Measurements from ENCODE around the gene DNAH8. TPM values are rescaled to one million over a fixed set of nuclear protein-coding genes. Genes with fewer than 3 reads are reported as not detected.

Gene DNAH8
- total RNA-seq, 1 experiment from 2014 or later, result not detected

- Histone ChIP-seq H3K4me1 (ENCODE audit: control insufficient read depth, insufficient read depth, low read length) (no peaks in the 10 kb centered on the region; the same call in 1 of the 2 replicates), H3K9me3 (ENCODE audit: control insufficient read depth, insufficient read depth, low read depth, low read length) (no peaks in the 10 kb centered on the region), H3K4me3 (ENCODE audit: low read depth in 2 of 2, low read length in 2 of 2) (no peak overlapping the region), H3K27ac (ENCODE audit: low read length) (no peak overlapping the region), H3K36me3 (ENCODE audit: control insufficient read depth, insufficient read depth, low read length) (no peaks in the 10 kb centered on the region), H3K27me3 (ENCODE audit: control insufficient read depth, insufficient read depth, low read length) (peaks cover 25% of the 10 kb centered on the region)
- TF ChIP-seq TCF7L2 (IDR thresholded peaks at IDR 0.05; ENCODE audit: low read depth, low read length), result no peak
- no peak for TF ChIP-seq POLR2AphosphoS5 (IDR thresholded peaks at IDR 0.05; ENCODE audit: low read depth, low read length)
- TF ChIP-seq REST (IDR thresholded peaks at IDR 0.05; ENCODE audit: insufficient read depth in 1 of 2, low read depth in 2 of 2, low read length in 1 of 2), result no peak
- no peak for TF ChIP-seq CTCF (IDR thresholded peaks at IDR 0.05)
- TF ChIP-seq SIN3A (IDR thresholded peaks at IDR 0.05; ENCODE audit: borderline replicate concordance, insufficient read depth, low read depth, low read length), result no peak
- in situ Hi-C loops (cut with HindIII; ENCODE audit: low pct_unique_long_range_greater_than_20kb, low sequenced_read_pairs), result no loop called here
- no TSS peak for BruUV-seq (replicated peaks)
- CTCF ChIA-PET, result no interaction called here
- POLR2A ChIA-PET, result no interaction called here
- intact Hi-C loops (cut with micrococcal nuclease; ENCODE audit: unreplicated experiment), result no loop called here
- ATAC-seq (no peak), DNase-seq (ENCODE audit: low read depth, low spot score) (no peak)
Observed at GRCh38 chr6:38985839-38986238, 270.7 kb downstream of the DNAH8 start.

- in situ Hi-C loops (cut with HindIII; ENCODE audit: low pct_unique_long_range_greater_than_20kb, low sequenced_read_pairs), result no loop called here
- no peaks in the 10 kb centered on the region for H3K9me3 ChIP-seq (ENCODE audit: control insufficient read depth, insufficient read depth, low read depth, low read length)
- no peak for DNase-seq (ENCODE audit: low read depth, low spot score)
- BruUV-seq (replicated peaks), result no TSS peak
- no peak overlapping the region for H3K27ac ChIP-seq (ENCODE audit: low read length)
- H3K4me3 ChIP-seq (ENCODE audit: low read depth in 2 of 2, low read length in 2 of 2), result no peak overlapping the region
- no peak for ATAC-seq
- no peaks in the 10 kb centered on the region; the same call in 1 of the 2 replicates for H3K4me1 ChIP-seq (ENCODE audit: control insufficient read depth, insufficient read depth, low read length)
- H3K36me3 ChIP-seq (ENCODE audit: control insufficient read depth, insufficient read depth, low read length), result no peaks in the 10 kb centered on the region
- CTCF ChIA-PET, result no interaction called here
- intact Hi-C loops (cut with micrococcal nuclease; ENCODE audit: unreplicated experiment), result no loop called here
- H3K27me3 ChIP-seq (ENCODE audit: control insufficient read depth, insufficient read depth, low read length), result peaks cover 19% of the 10 kb centered on the region; the same call in 1 of the 2 replicates
- no peak for TF ChIP-seq CTCF (IDR thresholded peaks at IDR 0.05)
- TF ChIP-seq TCF7L2 (IDR thresholded peaks at IDR 0.05; ENCODE audit: low read depth, low read length), result no peak
- no peak for TF ChIP-seq POLR2AphosphoS5 (IDR thresholded peaks at IDR 0.05; ENCODE audit: low read depth, low read length)
- TF ChIP-seq REST (IDR thresholded peaks at IDR 0.05; ENCODE audit: insufficient read depth in 1 of 2, low read depth in 2 of 2, low read length in 1 of 2), result no peak
- POLR2A ChIA-PET, result no interaction called here
Observed at GRCh38 chr6:38987503-38987902, 272.4 kb downstream of the DNAH8 start.

Measured in Panc1 (cell line).